ENCODE results near the gene NUDT1. TPM values are rescaled to one million over a fixed set of nuclear protein-coding genes. Genes with fewer than 3 reads are reported as not detected.

Gene NUDT1
- total RNA-seq, 1 experiment from 2014 or later, result 84.7 TPM

GRCh38 chr7:2225830-2226229 is 16.2 kb upstream of the NUDT1 start:
- Histone ChIP-seq H3K27ac (ENCODE audit: insufficient read length, low read depth, low read length) (no peak overlapping the region), H2BK120ac (ENCODE audit: low read depth, low read length, poor library complexity, severe bottlenecking) (no peak overlapping the region), H3K23me2 (ENCODE audit: insufficient read length, low read depth, low read length, poor library complexity, severe bottlenecking) (no peaks in the 10 kb centered on the region), H3K4me2 (ENCODE audit: insufficient read depth, insufficient read length, low read length) (no peak overlapping the region), H4K91ac (ENCODE audit: insufficient read length, low read depth, low read length) (no peak overlapping the region), H4K20me1 (ENCODE audit: control insufficient read depth, insufficient read depth, insufficient read length) (no peaks in the 10 kb centered on the region), H4K8ac (replicated peaks; ENCODE audit: insufficient read length, low read depth, low read length) (no peak overlapping the region), H2AFZ (ENCODE audit: low read length) (no peak overlapping the region), H3K79me2 (ENCODE audit: insufficient read depth, low read length) (peaks cover 3% of the 10 kb centered on the region; the same call in 1 of the 2 replicates), H3K4me1 (ENCODE audit: insufficient read depth, low read length) (no peaks in the 10 kb centered on the region), H3T11ph (ENCODE audit: low read length) (no peak overlapping the region), H2AK5ac (ENCODE audit: insufficient read length, low read length) (no peak overlapping the region), H2BK15ac (ENCODE audit: low read depth, low read length) (no peak overlapping the region), H3K27me3 (ENCODE audit: insufficient read depth, low read length) (no peaks in the 10 kb centered on the region), H2BK12ac (ENCODE audit: insufficient read length, low read depth, low read length) (no peak overlapping the region), H3K14ac (ENCODE audit: insufficient read depth, low read length) (no peak overlapping the region), H3K79me1 (ENCODE audit: insufficient read depth, low read depth, low read length, poor library complexity, severe bottlenecking) (peaks cover 14% of the 10 kb centered on the region), H4K5ac (ENCODE audit: insufficient read length, low read depth, low read length) (no peak overlapping the region), H2BK5ac (ENCODE audit: insufficient read length, low read length) (no peak overlapping the region), H3K56ac (ENCODE audit: insufficient read length, low read depth, low read length) (no peak overlapping the region), H3K23ac (ENCODE audit: insufficient read length, low read depth, low read length) (no peak overlapping the region), H3K9ac (ENCODE audit: extremely low read depth, insufficient read length, low read length) (no peak overlapping the region), H3K18ac (ENCODE audit: insufficient read length, low read depth, low read length) (no peak overlapping the region), H3K4ac (ENCODE audit: low read depth, low read length) (no peak overlapping the region), H3K9me3 (ENCODE audit: control insufficient read depth, low read depth, low read length) (no peaks in the 10 kb centered on the region), H2BK20ac (ENCODE audit: low read depth, low read length, poor library complexity, severe bottlenecking) (no peak overlapping the region)
- WGBS (ENCODE audit: extremely low coverage, insufficient read length, low lambda C conversion rate), result no CpG with 5 or more reads among the region's 13 CpGs
- Mint-ChIP-seq H3K9me3 (no peaks in the 10 kb centered on the region), H3K27ac (peak overlapping the region in 1 of 3 experiments; percentile 76; a peak in 1 of 7 replicates), H3K4me1 (no peaks in the 10 kb centered on the region), H3K27me3 (ENCODE audit: low read depth) (no peaks in the 10 kb centered on the region), H3K4me3 (no peak overlapping the region), H3K36me3 (ENCODE audit: insufficient read depth in 1 of 3, low read depth in 3 of 3) (peaks cover 34 to 78% (median 76%) of the 10 kb centered on the region in 3 experiments; a peak in 6 of 7 replicates)
- no peak for DNase-seq
- no peak for TF ChIP-seq CTCF (conservative IDR thresholded peaks at IDR 0.05)
